SK-N-SH (cell line): ENCODE results near the gene FUCA1. TPM values are rescaled to one million over a fixed set of nuclear protein-coding genes. Genes with fewer than 3 reads are reported as not detected.
A peak's percentile ranks its signal among the peaks of the same experiment; 100 is the strongest.

ENCODE experiments used
- CTCF ChIA-PET: fragments of 300-600, 350-600 bp; formaldehyde crosslinking; extraction: SDS; loops from one replicate; lab custom pipeline; 2021; lab: Yijun Ruan, JAX
- POLR2A ChIA-PET: fragments of 350-600 bp; sonication (Branson Sonifier 250); formaldehyde crosslinking; extraction: SDS; loops from one replicate; lab custom pipeline; 2020; ENCODE audit warnings: antibody characterized with exemption, inconsistent platforms; lab: Yijun Ruan, JAX
- DNase-seq: peaks from one replicate; pipeline ENCODE4 v3.0.0; 2012
- H2AFZ ChIP-seq: fragments of 200-600 bp; sonication (generic); 2 replicates; pipeline ENCODE4 v1.8.1; 2016; ENCODE audit warnings: antibody characterized with exemption, mild to moderate bottlenecking, low read depth
- H3F3A ChIP-seq: fragments of 200-600 bp; sonication (generic); replicated peaks from 2 replicates; pipeline ENCODE3; 2016; ENCODE audit warnings: antibody characterized with exemption, mild to moderate bottlenecking; ENCODE audit not compliant: insufficient read depth
- H3K27ac ChIP-seq, 2 experiments: fragments of 200-500 bp in 1 of 2; fragments of 200-600 bp in 1 of 2; sonication (Bioruptor generic) in 1 of 2; sonication (generic), shearing (Covaris generic) in 1 of 2; 2 replicates each; pipeline versions ENCODE4 v1.5.1 to v1.6.1; 2014 to 2016; ENCODE audit warnings: low read depth in 2 of 2, inconsistent platforms in 1 of 2, low read length in 1 of 2, mild to moderate bottlenecking in 1 of 2, mixed read lengths in 1 of 2
- H3K27me3 ChIP-seq: fragments of 200-600 bp; sonication (generic), shearing (Covaris generic); 2 replicates; pipeline ENCODE4 v1.6.1; 2016; ENCODE audit warnings: mixed run types; ENCODE audit not compliant: insufficient read depth
- H3K36me3 ChIP-seq, 2 experiments: fragments of 200-500 bp in 1 of 2; fragments of 200-600 bp in 1 of 2; sonication (Bioruptor generic) in 1 of 2; sonication (generic) in 1 of 2; replicated peaks in 1 of 2; 2 replicates each; pipeline versions ENCODE3 to v1.5.1; 2014 to 2016; ENCODE audit warnings: low read length in 1 of 2, mild to moderate bottlenecking in 1 of 2; ENCODE audit not compliant: insufficient read depth in 2 of 2, control insufficient read depth in 1 of 2
- H3K4me1 ChIP-seq, 2 experiments: fragments of 200-500 bp in 1 of 2; fragments of 200-600 bp in 1 of 2; sonication (Bioruptor generic) in 1 of 2; sonication (generic), shearing (Covaris generic) in 1 of 2; 2 replicates each; pipeline versions ENCODE4 v1.5.1 to v1.6.1; 2014 to 2016; ENCODE audit warnings: low read depth in 1 of 2, low read length in 1 of 2, mixed run types in 1 of 2; ENCODE audit not compliant: insufficient read depth in 2 of 2, control insufficient read depth in 1 of 2
- H3K4me2 ChIP-seq: fragments of 200-600 bp; sonication (generic), shearing (Covaris generic); 2 replicates; pipeline ENCODE4 v1.6.1; 2017; ENCODE audit warnings: mixed run types
- H3K4me3 ChIP-seq, 2 experiments: fragments of 200-500 bp in 1 of 2; fragments of 200-600 bp in 1 of 2; sonication (Bioruptor generic) in 1 of 2; sonication (generic), shearing (Covaris generic) in 1 of 2; 2 replicates each; pipeline versions ENCODE4 v1.5.1 to v1.8.1; 2014 to 2016; ENCODE audit warnings: low read depth in 2 of 2, inconsistent platforms in 1 of 2, low read length in 1 of 2, mild to moderate bottlenecking in 1 of 2, mixed read lengths in 1 of 2, moderate library complexity in 1 of 2
- H3K79me2 ChIP-seq: fragments of 200-600 bp; sonication (generic); 2 replicates; pipeline ENCODE4 v1.8.1; 2017; ENCODE audit warnings: mild to moderate bottlenecking; ENCODE audit not compliant: insufficient read depth
- H3K9ac ChIP-seq: fragments of 200-600 bp; sonication (generic); 2 replicates; pipeline ENCODE4 v1.6.1; 2017; ENCODE audit warnings: mixed run types
- H3K9me2 ChIP-seq: fragments of 200-600 bp; sonication (generic); 2 replicates; pipeline ENCODE4 v1.6.1; 2017; ENCODE audit warnings: mixed run types
- H3K9me3 ChIP-seq: fragments of 200-600 bp; sonication (generic); 2 replicates; pipeline ENCODE4 v1.6.1; 2017; ENCODE audit warnings: mixed run types, mild to moderate bottlenecking, moderate library complexity
- H4K20me1 ChIP-seq: fragments of 200-600 bp; sonication (generic); 2 replicates; pipeline ENCODE4 v1.6.1; 2017; ENCODE audit warnings: mild to moderate bottlenecking, mixed run types; ENCODE audit not compliant: insufficient read depth
- CHD2 ChIP-seq: fragments of 150-350 bp; IDR thresholded peaks from 2 replicates; pipeline ENCODE4 v1.6.1; 2018; ENCODE audit warnings: low read length; ENCODE audit not compliant: partially characterized antibody
- ELF1 ChIP-seq: IDR thresholded peaks from 2 replicates; pipeline ENCODE4 v1.4.0; 2012
- EP300 ChIP-seq, 2 experiments: IDR thresholded peaks; 2 replicates each; pipeline versions ENCODE4 v1.4.0 to v1.6.1; 2012; ENCODE audit warnings: borderline replicate concordance in 1 of 2, low read depth in 1 of 2, low read length in 1 of 2
- EZH2phosphoT487 ChIP-seq: fragments of 200-600 bp; sonication (generic); IDR thresholded peaks from 2 replicates; pipeline ENCODE4 v1.6.1; 2017; ENCODE audit warnings: low read depth, mixed run types, mild to moderate bottlenecking, antibody characterized with exemption, moderate library complexity, borderline replicate concordance
- FOXJ3 ChIP-seq: sonication (generic); formaldehyde crosslinking; IDR thresholded peaks from 2 replicates; pipeline ENCODE4 v1.5.1; 2020; ENCODE audit warnings: mild to moderate bottlenecking, missing genetic modification reagents
- FOXM1 ChIP-seq: IDR thresholded peaks from 2 replicates; pipeline ENCODE4 v1.4.0; 2012; ENCODE audit warnings: low read depth, mild to moderate bottlenecking
- GABPA ChIP-seq: IDR thresholded peaks from 2 replicates; pipeline ENCODE4 v1.4.0; 2012; ENCODE audit warnings: low read depth, mild to moderate bottlenecking
- GATA2 ChIP-seq: sonication (generic); formaldehyde crosslinking; IDR thresholded peaks from 2 replicates; pipeline ENCODE4 v1.5.0; 2020; ENCODE audit warnings: mild to moderate bottlenecking, missing genetic modification reagents
- MXI1 ChIP-seq: IDR thresholded peaks from 2 replicates; pipeline ENCODE4 v1.6.1; 2012; ENCODE audit warnings: mild to moderate bottlenecking, low read depth, low read length, improper control_type of control experiment
- PBX3 ChIP-seq: IDR thresholded peaks from 2 replicates; pipeline ENCODE4; 2012
- POLR2AphosphoS5 ChIP-seq: IDR thresholded peaks from 2 replicates; pipeline ENCODE4 v1.6.1; 2012; ENCODE audit warnings: low read depth, low read length
- RAD21 ChIP-seq: IDR thresholded peaks from 2 replicates; pipeline ENCODE4 v1.6.1; 2012; ENCODE audit warnings: mild to moderate bottlenecking, low read length
- RCOR1 ChIP-seq: fragments of 150-350 bp; IDR thresholded peaks from 2 replicates; pipeline ENCODE4 v1.6.1; 2017; ENCODE audit warnings: antibody characterized with exemption, low read length
- SIN3A ChIP-seq: IDR thresholded peaks from 2 replicates; pipeline ENCODE4 v1.6.1; 2012; ENCODE audit warnings: low read depth, mild to moderate bottlenecking, low read length, moderate library complexity, borderline replicate concordance
- TAF1 ChIP-seq: IDR thresholded peaks from 2 replicates; pipeline ENCODE4 v1.6.1; 2012; ENCODE audit warnings: low read depth, mild to moderate bottlenecking, low read length, moderate library complexity, borderline replicate concordance
- TCF12 ChIP-seq: IDR thresholded peaks from 2 replicates; pipeline ENCODE4 v1.4.0; 2012
- TEAD4 ChIP-seq: IDR thresholded peaks from 2 replicates; pipeline ENCODE4 v1.4.0; 2012; ENCODE audit warnings: mild to moderate bottlenecking, borderline replicate concordance; ENCODE audit not compliant: insufficient read depth
- USF2 ChIP-seq: fragments of 150-350 bp; IDR thresholded peaks from 2 replicates; pipeline ENCODE4 v1.6.1; 2017; ENCODE audit warnings: antibody characterized with exemption, low read length, low read depth, borderline replicate concordance
- YY1 ChIP-seq: IDR thresholded peaks from 2 replicates; pipeline ENCODE4 v1.4.0; 2012; ENCODE audit warnings: low read depth, mild to moderate bottlenecking
- ZBTB33 ChIP-seq: IDR thresholded peaks from 2 replicates; pipeline ENCODE4 v1.4.0; 2012; ENCODE audit warnings: low read depth, borderline replicate concordance
- WGBS: methylation state at CpG from one replicate; pipeline ENCODE4 v1.1.6; 2017; ENCODE audit warnings: low lambda C conversion rate; 5-methylcytosine and 5-hydroxymethylcytosine counted together
- polyA plus RNA-seq, 3 experiments: library from polyadenylated mRNA; depleted of rRNA; stranded (reverse); fragments of >200 nt; gene quantifications; 2 replicates each; pipeline ENCODE4 v1.2.3, GENCODE V29; 2012
- TF ChIP-seq, protein P1 (sequence below): IDR thresholded peaks from 2 replicates; pipeline ENCODE4 v1.4.0; 2012; ENCODE audit warnings: low read depth, borderline replicate concordance
- TF ChIP-seq, protein P2 (sequence below): IDR thresholded peaks from 2 replicates; pipeline ENCODE4 v1.6.1; 2012; ENCODE audit warnings: mild to moderate bottlenecking, low read depth, low read length, moderate library complexity
- TF ChIP-seq, protein P3 (sequence below): IDR thresholded peaks from 2 replicates; pipeline ENCODE4 v1.4.0; 2012; ENCODE audit warnings: low read depth

The FUCA1 gene
- polyA plus RNA-seq, 1 of the 3 experiments (the other 2 are of a cell fraction) = 31.9 TPM

DNA sequence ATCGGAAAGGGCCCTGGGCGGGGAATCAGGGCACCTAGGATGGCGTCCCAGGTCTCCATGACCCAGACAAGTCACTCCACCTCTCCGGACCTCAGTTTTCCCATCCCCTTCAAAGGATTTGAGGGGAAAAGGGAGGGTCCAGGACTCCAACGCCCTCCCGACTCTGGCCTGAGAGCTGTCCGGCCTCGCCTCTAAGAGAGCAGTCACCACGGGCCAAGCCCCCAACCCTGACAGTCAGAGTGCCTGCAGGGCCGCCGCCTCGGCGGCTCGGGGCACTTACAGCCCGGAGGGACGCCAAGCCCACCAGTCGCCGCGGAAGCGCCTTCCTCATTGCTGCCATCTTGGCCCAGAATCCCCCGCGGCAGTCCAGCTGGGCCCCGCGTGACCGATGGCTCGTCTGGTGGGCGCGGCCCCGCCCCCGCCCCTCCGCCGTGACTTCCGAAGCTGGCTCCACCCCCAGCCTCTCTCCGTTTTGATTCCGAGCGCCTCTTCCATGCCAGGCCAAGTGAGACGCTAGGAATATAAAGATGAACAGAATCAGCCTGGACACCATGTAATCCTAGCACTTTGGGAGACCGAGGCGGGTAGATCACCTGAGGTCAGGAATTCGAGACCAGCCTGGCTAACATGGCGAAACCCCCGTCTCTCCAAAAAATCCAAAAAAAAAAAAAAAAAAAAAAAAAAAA is 42.9 kb downstream of the FUCA1 start, which contains the start of gene HMGCL:
Gene HMGCL (minus strand): TSS at position 354 of the 686 bp plus-strand sequence. CDS start 14 bp downstream, at position 340.
- Histone ChIP-seq H3K27me3 (no peaks in the 10 kb centered on the region), H3K27ac (peak within 1 kb of the TSS; percentile 82 to 85), H3K9me2 (no peaks in the 10 kb centered on the region), H3K9me3 (no peaks in the 10 kb centered on the region), H4K20me1 (no peaks in the 10 kb centered on the region), H3F3A (no peaks in the 10 kb centered on the region), H3K79me2 (peaks cover 17% of the 10 kb centered on the region; the same call in 1 of the 2 replicates), H3K4me1 (peaks cover 2 to 8% of the 10 kb centered on the region in 2 experiments; a peak in 2 of 4 replicates), H3K36me3 (no peaks in the 10 kb centered on the region), H3K4me3 (peak within 1 kb of the TSS; percentile 84 to 95), H2AFZ (peak within 1 kb of the TSS; percentile 92), H3K4me2 (peak within 1 kb of the TSS; percentile 90), H3K9ac (peak within 1 kb of the TSS; percentile 97)
- peak; percentile 96 for DNase-seq
- POLR2A ChIA-PET = interaction anchor here (0.6 to 1.6 kb wide), 12 partner anchors 9 to 91 kb away, joined by 3 to 7 read pairs (median 4); partner anchors contain the start of genes ELOA, GALE and PITHD1
- WGBS = under 1% methylated on average over 35 of the region's 42 CpGs
- TF ChIP-seq EP300 (IDR thresholded peaks at IDR 0.05; ENCODE audit: borderline replicate concordance in 1 of 2, low read depth in 1 of 2, low read length in 1 of 2) (0 out of 4 replicates have a peak, but pooled peaks of 1 of the 2 experiments have one; percentile 6), GABPA (no peak; the same call in 1 of the 2 replicates), MXI1 (peak; percentile 62; the same call in 1 of the 2 replicates), ZBTB33 (peak; percentile 51; the same call in 1 of the 2 replicates), FOXJ3 (no peak), YY1 (peak; percentile 96), RCOR1 (no peak), TCF12 (peak; percentile 55), CHD2 (peak; percentile 78), ELF1 (peak; percentile 80), POLR2AphosphoS5 (peak; percentile 97), SIN3A (peak; percentile 87; the same call in 1 of the 2 replicates), PBX3 (peak; percentile 76), RAD21 (no peak), TAF1 (peak; percentile 98), EZH2phosphoT487 (no peak), GATA2 (CRISPR knock-in tag) (no peak), TEAD4 (no peak), FOXM1 (no peak), USF2 (no peak; the same call in none of the 2 replicates)
- TF ChIP-seq, protein P1, sequence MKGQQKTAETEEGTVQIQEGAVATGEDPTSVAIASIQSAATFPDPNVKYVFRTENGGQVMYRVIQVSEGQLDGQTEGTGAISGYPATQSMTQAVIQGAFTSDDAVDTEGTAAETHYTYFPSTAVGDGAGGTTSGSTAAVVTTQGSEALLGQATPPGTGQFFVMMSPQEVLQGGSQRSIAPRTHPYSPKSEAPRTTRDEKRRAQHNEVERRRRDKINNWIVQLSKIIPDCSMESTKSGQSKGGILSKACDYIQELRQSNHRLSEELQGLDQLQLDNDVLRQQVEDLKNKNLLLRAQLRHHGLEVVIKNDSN = peak; percentile 94
- TF ChIP-seq, protein P2, sequence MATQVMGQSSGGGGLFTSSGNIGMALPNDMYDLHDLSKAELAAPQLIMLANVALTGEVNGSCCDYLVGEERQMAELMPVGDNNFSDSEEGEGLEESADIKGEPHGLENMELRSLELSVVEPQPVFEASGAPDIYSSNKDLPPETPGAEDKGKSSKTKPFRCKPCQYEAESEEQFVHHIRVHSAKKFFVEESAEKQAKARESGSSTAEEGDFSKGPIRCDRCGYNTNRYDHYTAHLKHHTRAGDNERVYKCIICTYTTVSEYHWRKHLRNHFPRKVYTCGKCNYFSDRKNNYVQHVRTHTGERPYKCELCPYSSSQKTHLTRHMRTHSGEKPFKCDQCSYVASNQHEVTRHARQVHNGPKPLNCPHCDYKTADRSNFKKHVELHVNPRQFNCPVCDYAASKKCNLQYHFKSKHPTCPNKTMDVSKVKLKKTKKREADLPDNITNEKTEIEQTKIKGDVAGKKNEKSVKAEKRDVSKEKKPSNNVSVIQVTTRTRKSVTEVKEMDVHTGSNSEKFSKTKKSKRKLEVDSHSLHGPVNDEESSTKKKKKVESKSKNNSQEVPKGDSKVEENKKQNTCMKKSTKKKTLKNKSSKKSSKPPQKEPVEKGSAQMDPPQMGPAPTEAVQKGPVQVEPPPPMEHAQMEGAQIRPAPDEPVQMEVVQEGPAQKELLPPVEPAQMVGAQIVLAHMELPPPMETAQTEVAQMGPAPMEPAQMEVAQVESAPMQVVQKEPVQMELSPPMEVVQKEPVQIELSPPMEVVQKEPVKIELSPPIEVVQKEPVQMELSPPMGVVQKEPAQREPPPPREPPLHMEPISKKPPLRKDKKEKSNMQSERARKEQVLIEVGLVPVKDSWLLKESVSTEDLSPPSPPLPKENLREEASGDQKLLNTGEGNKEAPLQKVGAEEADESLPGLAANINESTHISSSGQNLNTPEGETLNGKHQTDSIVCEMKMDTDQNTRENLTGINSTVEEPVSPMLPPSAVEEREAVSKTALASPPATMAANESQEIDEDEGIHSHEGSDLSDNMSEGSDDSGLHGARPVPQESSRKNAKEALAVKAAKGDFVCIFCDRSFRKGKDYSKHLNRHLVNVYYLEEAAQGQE = peak; percentile 74
- TF ChIP-seq, protein P3, sequence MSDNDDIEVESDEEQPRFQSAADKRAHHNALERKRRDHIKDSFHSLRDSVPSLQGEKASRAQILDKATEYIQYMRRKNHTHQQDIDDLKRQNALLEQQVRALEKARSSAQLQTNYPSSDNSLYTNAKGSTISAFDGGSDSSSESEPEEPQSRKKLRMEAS = no peak; the same call in 1 of the 2 replicates
- CTCF ChIA-PET = interaction anchor here (1.1 to 3.1 kb wide), 7 partner anchors 9 to 92 kb away, joined by 3 to 17 read pairs (median 4); partner anchors contain the start of gene FUCA1
